Measurements from ENCODE around the gene NOL9. TPM values are rescaled to one million over a fixed set of nuclear protein-coding genes. Genes with fewer than 3 reads are reported as not detected.

The NOL9 gene
- total and polyA plus RNA-seq, 10 of the 15 experiments (the other 5 are each of a cell fraction or from before 2014, with no cell fraction given) = 3.9 to 35.9 (median 23.0) TPM

DNA sequence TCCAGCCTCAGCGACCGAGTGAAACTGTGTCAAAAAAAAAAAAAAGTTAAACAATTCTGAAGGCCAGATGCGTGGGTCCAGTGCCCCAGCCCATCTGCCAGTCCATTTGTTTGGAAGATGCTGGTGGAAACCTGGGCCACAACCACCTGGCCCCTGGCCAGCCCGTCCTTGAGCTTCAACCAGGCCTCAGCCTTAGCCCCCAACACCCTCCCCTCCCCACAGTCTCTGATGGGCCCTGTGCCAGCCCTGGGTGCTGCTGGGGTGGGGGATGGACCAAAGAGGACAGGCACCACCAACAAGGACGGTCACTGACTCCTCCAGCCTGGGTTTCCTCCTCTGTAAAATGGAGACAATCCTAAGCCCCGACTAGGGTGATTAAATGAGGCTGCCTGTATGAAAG, 43.3 kb downstream of the NOL9 start (continued):
- no peak for TF ChIP-seq ZBTB4 (CRISPR knock-in tag; IDR thresholded peaks at IDR 0.05)

- H3K4me2 ChIP-seq (ENCODE audit: control insufficient read depth, insufficient read depth) = no peak overlapping the region
- H3K9ac ChIP-seq (ENCODE audit: control insufficient read depth, insufficient read depth, low read length) = no peak overlapping the region
- no peaks in the 10 kb centered on the region for H4K20me1 ChIP-seq (ENCODE audit: control insufficient read depth, insufficient read depth)
- SMC1A ChIA-PET (ENCODE audit: uncharacterized antibody, unreplicated experiment) = no interaction called here
- POLR2A ChIA-PET = no interaction called here
- H3K4me3 ChIP-seq = no peak overlapping the region
- no peaks in the 10 kb centered on the region for H3K4me1 ChIP-seq (ENCODE audit: control insufficient read depth, insufficient read depth, low read length)
- intact Hi-C loops (cut with micrococcal nuclease; ENCODE audit: unreplicated experiment) (no loop called here), in situ Hi-C loops (cut with MboI) (no loop called here)
- H3K36me3 ChIP-seq (ENCODE audit: control insufficient read depth in 2 of 2, insufficient read depth in 2 of 2, low read length in 1 of 2) = no peaks in the 10 kb centered on the region
- no peak overlapping the region for H3K27ac ChIP-seq (ENCODE audit: control insufficient read depth, insufficient read depth)
- BruUV-seq (replicated peaks) = no TSS peak
- DNase-seq (ENCODE audit: low read depth, low spot score) (no peak), FAIRE-seq (no peak), ATAC-seq (no peak)
- no peaks in the 10 kb centered on the region for H3K9me3 ChIP-seq (replicated peaks; ENCODE audit: control insufficient read depth, insufficient read depth, low read length)
- RAD21 ChIA-PET (ENCODE audit: unreplicated experiment) = no interaction called here
- no peak for TF ChIP-seq DPF2 (IDR thresholded peaks at IDR 0.05)
- WGBS (ENCODE audit: insufficient coverage, insufficient replicate concordance, low lambda C conversion rate, missing lambda C conversion rate) = 31% methylated on average over 6 of the region's 6 CpGs
- H3K79me2 ChIP-seq (ENCODE audit: control insufficient read depth, insufficient read depth, low read length) = no peaks in the 10 kb centered on the region
- H3K27me3 ChIP-seq (replicated peaks in 1 of 2; ENCODE audit: control insufficient read depth in 2 of 2, insufficient read depth in 2 of 2, low read length in 1 of 2) = no peaks in the 10 kb centered on the region; a peak in 1 of 4 replicates
- H2AFZ ChIP-seq (ENCODE audit: control insufficient read depth, low read depth, low read length) = no peak overlapping the region
- CTCF ChIA-PET = no interaction called here
These were observed 43.8 kb downstream of the NOL9 start for GRCh38 chr1:6510493-6510892.

GRCh38 chr1:6509919-6510291, 44.4 kb downstream of the NOL9 start:
- ChIA-PET CTCF (no interaction called here), SMC1A (ENCODE audit: uncharacterized antibody, unreplicated experiment) (no interaction called here), POLR2A (no interaction called here), RAD21 (ENCODE audit: unreplicated experiment) (no interaction called here)
- Histone ChIP-seq H3K4me2 (ENCODE audit: control insufficient read depth, insufficient read depth) (no peak overlapping the region), H3K4me3 (no peak overlapping the region), H4K20me1 (ENCODE audit: control insufficient read depth, insufficient read depth) (no peaks in the 10 kb centered on the region; the same call in 1 of the 2 replicates), H3K27me3 (replicated peaks in 1 of 2; ENCODE audit: control insufficient read depth in 2 of 2, insufficient read depth in 2 of 2, low read length in 1 of 2) (no peaks in the 10 kb centered on the region; a peak in 1 of 4 replicates), H3K36me3 (ENCODE audit: control insufficient read depth in 2 of 2, insufficient read depth in 2 of 2, low read length in 1 of 2) (no peaks in the 10 kb centered on the region), H3K4me1 (ENCODE audit: control insufficient read depth, insufficient read depth, low read length) (no peaks in the 10 kb centered on the region), H3K9me3 (replicated peaks; ENCODE audit: control insufficient read depth, insufficient read depth, low read length) (no peaks in the 10 kb centered on the region), H3K9ac (ENCODE audit: control insufficient read depth, insufficient read depth, low read length) (no peak overlapping the region), H3K79me2 (ENCODE audit: control insufficient read depth, insufficient read depth, low read length) (no peaks in the 10 kb centered on the region), H2AFZ (ENCODE audit: control insufficient read depth, low read depth, low read length) (no peak overlapping the region), H3K27ac (ENCODE audit: control insufficient read depth, insufficient read depth) (no peak overlapping the region)
- intact Hi-C loops (cut with micrococcal nuclease; ENCODE audit: unreplicated experiment) (no loop called here), in situ Hi-C loops (cut with MboI) (no loop called here)
- WGBS (ENCODE audit: insufficient coverage, insufficient replicate concordance, low lambda C conversion rate, missing lambda C conversion rate) = 34% methylated on average over 10 of the region's 10 CpGs
- DNase-seq (ENCODE audit: low read depth, low spot score) (no peak), ATAC-seq (peak; percentile 20; the same call in 2 of the 3 replicates), FAIRE-seq (no peak)
- no TSS peak for BruUV-seq (replicated peaks)
- TF ChIP-seq SMAD1 (IDR thresholded peaks at IDR 0.05; ENCODE audit: low read depth, partially characterized antibody) = no peak
- no peak for TF ChIP-seq ATF7 (IDR thresholded peaks at IDR 0.05; ENCODE audit: low read depth)
- TF ChIP-seq GABPA (IDR thresholded peaks at IDR 0.05; ENCODE audit: low read depth) = no peak
- no peak for TF ChIP-seq SP1 (IDR thresholded peaks at IDR 0.05; ENCODE audit: low read depth, low read length)
- TF ChIP-seq IRF4 (IDR thresholded peaks at IDR 0.05; ENCODE audit: low read depth, low read length) = no peak
- TF ChIP-seq, protein P1, sequence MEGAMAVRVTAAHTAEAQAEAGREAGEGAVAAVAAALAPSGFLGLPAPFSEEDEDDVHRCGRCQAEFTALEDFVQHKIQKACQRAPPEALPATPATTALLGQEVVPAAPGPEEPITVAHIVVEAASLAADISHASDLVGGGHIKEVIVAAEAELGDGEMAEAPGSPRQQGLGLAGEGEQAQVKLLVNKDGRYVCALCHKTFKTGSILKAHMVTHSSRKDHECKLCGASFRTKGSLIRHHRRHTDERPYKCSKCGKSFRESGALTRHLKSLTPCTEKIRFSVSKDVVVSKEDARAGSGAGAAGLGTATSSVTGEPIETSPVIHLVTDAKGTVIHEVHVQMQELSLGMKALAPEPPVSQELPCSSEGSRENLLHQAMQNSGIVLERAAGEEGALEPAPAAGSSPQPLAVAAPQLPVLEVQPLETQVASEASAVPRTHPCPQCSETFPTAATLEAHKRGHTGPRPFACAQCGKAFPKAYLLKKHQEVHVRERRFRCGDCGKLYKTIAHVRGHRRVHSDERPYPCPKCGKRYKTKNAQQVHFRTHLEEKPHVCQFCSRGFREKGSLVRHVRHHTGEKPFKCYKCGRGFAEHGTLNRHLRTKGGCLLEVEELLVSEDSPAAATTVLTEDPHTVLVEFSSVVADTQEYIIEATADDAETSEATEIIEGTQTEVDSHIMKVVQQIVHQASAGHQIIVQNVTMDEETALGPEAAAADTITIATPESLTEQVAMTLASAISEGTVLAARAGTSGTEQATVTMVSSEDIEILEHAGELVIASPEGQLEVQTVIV (IDR thresholded peaks at IDR 0.05; ENCODE audit: borderline replicate concordance, partially characterized antibody) = no peak
- no peak for TF ChIP-seq TCF3 (IDR thresholded peaks at IDR 0.05; ENCODE audit: borderline replicate concordance, insufficient read depth, low read depth, low read length)
- TF ChIP-seq, protein P2, sequence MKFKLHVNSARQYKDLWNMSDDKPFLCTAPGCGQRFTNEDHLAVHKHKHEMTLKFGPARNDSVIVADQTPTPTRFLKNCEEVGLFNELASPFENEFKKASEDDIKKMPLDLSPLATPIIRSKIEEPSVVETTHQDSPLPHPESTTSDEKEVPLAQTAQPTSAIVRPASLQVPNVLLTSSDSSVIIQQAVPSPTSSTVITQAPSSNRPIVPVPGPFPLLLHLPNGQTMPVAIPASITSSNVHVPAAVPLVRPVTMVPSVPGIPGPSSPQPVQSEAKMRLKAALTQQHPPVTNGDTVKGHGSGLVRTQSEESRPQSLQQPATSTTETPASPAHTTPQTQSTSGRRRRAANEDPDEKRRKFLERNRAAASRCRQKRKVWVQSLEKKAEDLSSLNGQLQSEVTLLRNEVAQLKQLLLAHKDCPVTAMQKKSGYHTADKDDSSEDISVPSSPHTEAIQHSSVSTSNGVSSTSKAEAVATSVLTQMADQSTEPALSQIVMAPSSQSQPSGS (IDR thresholded peaks at IDR 0.05; ENCODE audit: low read length) = no peak
